Muscle of back (tissue), 13 donors: ENCODE measurements around the gene ATMIN. TPM values are rescaled to one million over a fixed set of nuclear protein-coding genes. Genes with fewer than 3 reads are reported as not detected.

ENCODE experiments used
- DNase-seq, 3 donors: peaks; one replicate each; pipeline versions ENCODE4 v3.0.0 to v3.0.0-alpha.2; 2013
- long read RNA-seq, 9 donors: transcript quantifications; one replicate each; lab custom pipeline, GENCODE V29; 2026
- polyA plus RNA-seq, 10 donors: library from polyadenylated mRNA; unstranded; fragments of 120-200 nt; gene quantifications; one replicate each; pipeline ENCODE4 v1.2.1, GENCODE V29; 2013; ENCODE audit not compliant: insufficient read length in 10 of 10

Gene ATMIN, protein sequence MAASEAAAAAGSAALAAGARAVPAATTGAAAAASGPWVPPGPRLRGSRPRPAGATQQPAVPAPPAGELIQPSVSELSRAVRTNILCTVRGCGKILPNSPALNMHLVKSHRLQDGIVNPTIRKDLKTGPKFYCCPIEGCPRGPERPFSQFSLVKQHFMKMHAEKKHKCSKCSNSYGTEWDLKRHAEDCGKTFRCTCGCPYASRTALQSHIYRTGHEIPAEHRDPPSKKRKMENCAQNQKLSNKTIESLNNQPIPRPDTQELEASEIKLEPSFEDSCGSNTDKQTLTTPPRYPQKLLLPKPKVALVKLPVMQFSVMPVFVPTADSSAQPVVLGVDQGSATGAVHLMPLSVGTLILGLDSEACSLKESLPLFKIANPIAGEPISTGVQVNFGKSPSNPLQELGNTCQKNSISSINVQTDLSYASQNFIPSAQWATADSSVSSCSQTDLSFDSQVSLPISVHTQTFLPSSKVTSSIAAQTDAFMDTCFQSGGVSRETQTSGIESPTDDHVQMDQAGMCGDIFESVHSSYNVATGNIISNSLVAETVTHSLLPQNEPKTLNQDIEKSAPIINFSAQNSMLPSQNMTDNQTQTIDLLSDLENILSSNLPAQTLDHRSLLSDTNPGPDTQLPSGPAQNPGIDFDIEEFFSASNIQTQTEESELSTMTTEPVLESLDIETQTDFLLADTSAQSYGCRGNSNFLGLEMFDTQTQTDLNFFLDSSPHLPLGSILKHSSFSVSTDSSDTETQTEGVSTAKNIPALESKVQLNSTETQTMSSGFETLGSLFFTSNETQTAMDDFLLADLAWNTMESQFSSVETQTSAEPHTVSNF
- 10 to 100 TPM; 26.7 to 38.0 (median 31.4) TPM for polyA plus RNA-seq
- long read RNA-seq, donor 1, full-length matches to known transcripts: 6 of 6 reads
- long read RNA-seq, donor 1, partial matches to known transcripts: 0 of 6 reads
- long read RNA-seq, donor 1, other reads (novel, unspliced or antisense): 0 of 6 reads
- long read RNA-seq, donor 2, full-length matches to known transcripts: 8 of 8 reads
- long read RNA-seq, donor 2, partial matches to known transcripts: 0 of 8 reads
- long read RNA-seq, donor 2, other reads (novel, unspliced or antisense): 0 of 8 reads
- long read RNA-seq, donor 3: 0 reads
- long read RNA-seq, donor 4, full-length matches to known transcripts: 13 of 13 reads
- long read RNA-seq, donor 4, partial matches to known transcripts: 0 of 13 reads
- long read RNA-seq, donor 4, other reads (novel, unspliced or antisense): 0 of 13 reads
- long read RNA-seq, donor 5, full-length matches to known transcripts: 14 of 14 reads
- long read RNA-seq, donor 5, partial matches to known transcripts: 0 of 14 reads
- long read RNA-seq, donor 5, other reads (novel, unspliced or antisense): 0 of 14 reads
- long read RNA-seq, donor 6, full-length matches to known transcripts: 13 of 13 reads
- long read RNA-seq, donor 6, partial matches to known transcripts: 0 of 13 reads
- long read RNA-seq, donor 6, other reads (novel, unspliced or antisense): 0 of 13 reads
- long read RNA-seq, donor 7, full-length matches to known transcripts: 16 of 16 reads
- long read RNA-seq, donor 7, partial matches to known transcripts: 0 of 16 reads
- long read RNA-seq, donor 7, other reads (novel, unspliced or antisense): 0 of 16 reads
- long read RNA-seq, donor 8, full-length matches to known transcripts: 9 of 9 reads
- long read RNA-seq, donor 8, partial matches to known transcripts: 0 of 9 reads
- long read RNA-seq, donor 8, other reads (novel, unspliced or antisense): 0 of 9 reads
- long read RNA-seq, donor 9, full-length matches to known transcripts: 1 of 1 reads
- long read RNA-seq, donor 9, partial matches to known transcripts: 0 of 1 reads
- long read RNA-seq, donor 9, other reads (novel, unspliced or antisense): 0 of 1 reads

DNA sequence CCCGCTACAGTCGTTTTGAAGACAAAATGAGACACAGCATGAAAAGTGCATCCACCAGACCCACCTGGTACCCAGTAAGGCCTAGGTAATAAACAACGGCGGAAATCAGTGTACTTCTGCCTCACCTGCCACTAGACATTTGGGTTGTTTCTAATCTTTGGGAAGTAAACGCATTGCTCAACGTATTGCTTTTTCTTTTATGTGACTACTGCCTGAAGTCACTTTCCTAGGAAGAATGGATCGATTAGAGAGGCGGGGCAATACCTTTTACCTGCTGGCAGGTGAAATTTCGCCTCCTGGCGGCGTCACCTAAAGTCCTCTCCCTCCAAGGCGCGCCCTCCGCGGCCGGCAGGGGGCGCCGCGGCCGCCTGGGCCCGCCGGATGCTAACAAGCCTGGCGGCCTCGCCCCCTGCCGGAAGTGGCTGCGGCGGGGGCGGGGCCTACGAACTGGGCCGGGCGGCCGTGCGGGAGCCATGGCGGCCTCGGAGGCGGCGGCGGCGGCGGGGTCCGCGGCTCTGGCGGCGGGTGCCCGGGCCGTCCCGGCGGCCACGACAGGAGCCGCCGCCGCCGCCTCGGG is at the start of gene ATMIN:
Gene ATMIN, plus strand, starts transcription at position 445 of the 577 bp plus-strand sequence. Its CDS starts 29 bp downstream, at position 474.
- peak; percentile 87 to 93 (median 92) for DNase-seq

DNA sequence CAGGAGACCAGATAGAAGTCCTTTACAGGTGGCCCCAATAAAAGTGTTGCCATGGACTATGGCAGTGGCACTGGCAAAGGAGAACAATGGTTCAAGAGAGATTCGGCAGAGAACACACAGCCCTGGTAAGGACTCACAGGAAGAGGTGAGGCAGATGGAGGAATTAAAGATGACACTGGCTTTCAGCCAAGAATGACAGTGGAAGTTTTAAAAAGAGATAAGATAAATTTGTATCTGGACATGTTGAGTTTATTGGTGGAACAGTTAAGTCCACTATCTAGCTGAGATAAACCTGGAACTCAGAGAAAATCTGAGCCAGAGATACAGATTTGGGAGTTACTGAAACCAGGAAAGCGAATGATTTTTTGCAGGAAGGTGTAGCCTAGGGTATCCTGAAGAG is 49.1 kb upstream of the ATMIN start:
- DNase-seq: no peak

DNA sequence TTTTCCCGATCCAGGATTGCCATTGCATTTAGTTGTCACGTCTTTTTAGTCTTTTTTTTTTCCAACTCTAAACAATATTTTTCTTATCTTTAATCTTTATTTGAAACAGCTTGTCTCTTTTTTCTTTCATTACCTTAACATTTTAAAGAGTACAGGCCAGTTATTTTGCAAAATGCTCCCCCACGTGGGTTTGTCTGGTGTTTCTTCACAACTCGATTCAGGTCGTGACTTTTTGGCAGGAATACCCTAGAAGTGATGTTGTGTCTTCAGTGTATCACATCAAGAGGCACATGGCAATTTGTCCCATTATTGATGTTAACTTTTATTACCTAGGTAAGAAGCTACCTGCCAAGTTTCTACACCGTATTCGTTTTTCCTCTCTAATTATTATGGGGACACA is 46.9 kb upstream of the ATMIN start:
- DNase-seq: no peak

DNA sequence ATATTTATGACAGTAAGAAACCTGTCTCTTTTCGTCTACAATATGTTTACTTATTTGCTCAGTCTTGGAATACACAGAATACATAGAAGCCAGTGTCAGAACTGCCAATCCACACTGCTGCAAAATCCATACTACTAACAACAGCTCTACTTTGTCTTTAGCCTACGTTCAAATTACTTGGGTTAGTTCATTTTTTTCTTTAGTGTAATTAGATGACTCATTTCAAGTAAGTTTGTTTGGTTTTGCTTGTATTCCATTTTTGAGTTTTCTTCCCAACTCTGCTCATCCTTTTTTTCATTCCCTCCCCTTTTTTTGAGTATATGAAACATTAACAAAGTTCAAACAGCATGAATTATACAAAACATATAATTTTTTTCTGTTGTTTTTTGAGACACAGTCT is 45.8 kb upstream of the ATMIN start:
- no peak for DNase-seq

DNA sequence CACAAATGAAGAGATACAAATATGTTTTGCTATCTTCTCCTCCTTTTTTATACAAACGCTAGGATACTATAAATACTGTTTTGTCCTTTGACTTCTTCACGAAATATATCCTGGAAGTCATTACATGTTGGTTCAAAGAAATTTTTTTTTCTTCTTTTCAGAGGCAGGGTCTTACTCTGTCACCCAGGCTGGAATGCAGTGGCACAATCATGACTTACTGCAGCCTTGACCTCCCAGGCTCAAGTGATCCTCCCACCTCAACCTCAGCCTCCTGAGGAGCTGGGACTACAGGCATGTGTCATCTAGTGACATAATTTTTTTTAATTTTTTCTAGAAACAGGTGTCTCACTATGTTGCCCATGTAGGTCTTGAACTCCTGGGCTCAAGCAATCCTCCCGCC is 45.1 kb upstream of the ATMIN start:
- DNase-seq: no peak

DNA sequence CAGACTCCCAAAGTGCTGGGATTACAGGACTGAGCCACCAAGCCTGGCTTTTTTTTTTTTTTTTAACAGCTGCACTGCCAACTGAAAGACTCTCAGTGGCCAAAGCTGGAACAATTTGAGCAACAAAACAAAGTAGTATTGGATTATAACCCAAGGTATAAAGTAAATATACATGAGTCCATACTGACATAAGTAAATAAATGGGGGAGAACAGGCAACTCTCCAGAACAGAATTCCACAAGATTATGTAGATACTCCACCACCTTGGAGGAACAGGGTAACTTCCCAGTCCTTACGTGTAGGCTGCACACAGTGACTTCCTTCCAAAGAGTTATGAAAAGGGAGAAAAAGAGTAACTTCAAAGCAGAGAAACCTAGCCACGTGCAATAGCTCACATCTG is 44.7 kb upstream of the ATMIN start:
- no peak for DNase-seq

DNA sequence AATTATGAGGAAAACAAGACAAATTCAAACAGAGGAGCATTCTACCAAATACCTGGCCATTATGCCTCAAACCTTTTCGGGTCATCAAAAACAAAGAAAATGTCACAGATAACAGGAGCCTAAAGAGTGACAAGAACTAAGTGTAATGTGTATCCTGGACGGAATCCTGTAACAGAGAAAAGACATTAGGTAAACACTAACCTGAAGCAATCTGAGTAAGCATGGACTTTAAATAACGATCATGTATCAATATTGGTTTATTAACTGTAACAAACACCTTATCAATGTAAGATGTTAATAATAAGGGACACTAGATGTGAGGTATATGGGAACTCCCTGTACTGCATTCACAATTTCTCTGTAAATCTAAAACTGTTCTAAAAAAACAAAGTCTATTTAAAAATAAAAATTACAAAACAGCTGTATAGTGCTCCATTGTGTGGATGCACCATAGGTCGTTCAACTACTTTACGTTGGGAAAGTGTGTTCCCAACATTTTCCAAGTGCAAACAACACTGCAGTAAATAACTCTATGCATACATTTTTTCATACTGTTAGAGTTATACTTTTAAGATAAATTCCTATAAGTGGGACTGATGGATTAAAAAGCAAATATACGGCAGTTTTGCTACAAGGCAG is 43.7 kb upstream of the ATMIN start:
- no peak for DNase-seq

DNA sequence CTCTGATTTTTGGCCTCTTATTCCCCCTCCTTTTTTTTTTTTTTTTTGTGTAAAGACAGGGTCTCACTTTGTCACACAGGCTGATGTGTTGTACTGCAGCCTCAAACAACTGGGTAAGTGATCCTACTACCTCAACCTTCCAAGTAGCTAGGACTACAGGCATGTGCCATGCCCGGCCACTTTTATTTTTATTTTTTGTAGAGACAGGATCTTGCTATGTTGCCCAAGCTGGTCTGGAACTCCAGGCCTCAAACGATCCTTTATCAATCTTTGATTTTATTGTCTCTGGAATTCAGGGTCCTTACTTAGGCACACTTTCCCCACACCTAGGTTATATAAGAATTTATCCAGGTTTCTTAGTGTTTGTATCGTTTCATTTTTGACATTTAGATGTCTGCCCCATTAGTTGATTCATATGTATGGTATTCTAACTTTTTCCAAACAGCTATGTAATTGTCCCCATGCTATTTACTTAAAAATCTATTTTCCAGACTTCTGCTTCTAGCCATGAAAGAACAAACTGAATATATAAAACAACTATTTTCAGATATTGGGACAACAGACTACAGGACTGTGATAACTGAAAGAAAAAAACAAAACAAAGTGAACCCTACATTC is 42.9 kb upstream of the ATMIN start:
- no peak for DNase-seq

DNA sequence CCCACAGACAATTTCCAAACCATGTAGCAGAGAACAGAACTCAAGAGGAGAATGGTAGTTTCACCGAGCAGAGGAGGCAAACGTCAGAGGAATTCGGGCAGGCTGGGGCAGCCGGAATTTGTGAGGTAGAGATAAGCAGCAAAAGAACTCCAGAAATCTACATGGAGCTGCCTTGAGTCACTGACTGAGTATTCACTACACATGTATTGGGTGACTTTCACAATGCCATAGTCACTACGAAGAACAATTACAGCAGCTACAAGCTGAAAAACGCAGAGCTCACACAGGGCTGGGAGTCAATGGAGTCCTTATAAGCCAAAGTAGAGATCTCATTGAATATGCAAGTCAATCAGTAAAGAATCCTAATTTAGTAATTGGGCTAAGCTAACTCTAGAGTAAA is 42.3 kb upstream of the ATMIN start:
- DNase-seq: peak in 1 of 3 donors; percentile 59

DNA sequence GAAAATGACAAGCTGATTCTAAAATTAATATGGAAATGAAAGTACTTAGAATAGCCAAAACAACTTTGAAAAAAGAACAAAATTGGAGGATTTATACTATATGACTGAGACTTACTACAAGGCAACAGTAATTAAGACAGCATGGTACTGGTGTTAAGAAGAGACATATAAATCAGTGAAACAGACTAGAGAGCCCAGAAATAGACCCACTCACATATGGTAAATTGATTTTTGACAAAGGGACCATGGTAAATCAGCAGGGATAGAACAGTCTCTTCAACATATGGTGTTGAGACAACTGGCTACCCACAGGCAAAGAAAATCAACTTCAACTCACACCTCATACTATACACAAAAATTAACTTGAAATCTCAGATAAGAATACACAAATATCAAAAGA is 41.8 kb upstream of the ATMIN start:
- no peak for DNase-seq

DNA sequence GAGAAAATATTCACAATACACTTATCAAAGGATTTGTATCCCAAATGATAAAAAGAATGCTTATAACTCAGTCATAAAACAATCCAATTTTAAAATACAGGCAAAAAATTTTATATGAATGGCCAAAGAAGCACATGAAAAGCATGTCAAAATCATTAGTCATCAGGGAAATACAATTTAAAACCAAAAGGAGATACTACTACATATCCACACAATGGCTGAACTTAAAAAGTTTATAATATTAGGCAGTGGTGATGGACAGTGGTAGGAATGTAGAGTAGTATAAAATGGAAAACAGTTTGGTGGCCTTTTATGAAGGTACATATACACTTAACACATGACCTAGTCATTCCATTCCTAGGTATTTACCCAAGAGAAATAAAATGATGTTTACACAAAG is 41.2 kb upstream of the ATMIN start:
- DNase-seq: no peak

DNA sequence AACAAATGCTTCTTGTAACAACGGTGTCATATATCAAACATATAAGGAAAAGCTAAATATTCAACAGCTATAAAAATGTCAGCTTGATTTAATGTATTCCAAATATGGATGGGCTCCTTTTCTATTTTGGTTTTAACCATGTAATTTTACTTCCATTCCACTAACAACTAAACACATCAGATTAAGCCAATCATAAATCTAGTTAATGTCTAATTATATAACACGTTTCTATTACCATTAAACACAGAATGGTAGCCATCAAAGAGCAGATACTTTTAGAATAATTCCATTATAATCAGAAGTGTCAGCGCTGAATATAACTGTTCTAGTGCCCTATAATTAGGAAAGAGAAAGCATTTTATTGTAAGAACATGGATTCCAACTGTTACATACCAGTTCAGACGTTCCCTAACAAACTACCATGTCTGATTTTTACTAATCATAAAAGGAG is 38.9 kb upstream of the ATMIN start:
- no peak for DNase-seq

DNA sequence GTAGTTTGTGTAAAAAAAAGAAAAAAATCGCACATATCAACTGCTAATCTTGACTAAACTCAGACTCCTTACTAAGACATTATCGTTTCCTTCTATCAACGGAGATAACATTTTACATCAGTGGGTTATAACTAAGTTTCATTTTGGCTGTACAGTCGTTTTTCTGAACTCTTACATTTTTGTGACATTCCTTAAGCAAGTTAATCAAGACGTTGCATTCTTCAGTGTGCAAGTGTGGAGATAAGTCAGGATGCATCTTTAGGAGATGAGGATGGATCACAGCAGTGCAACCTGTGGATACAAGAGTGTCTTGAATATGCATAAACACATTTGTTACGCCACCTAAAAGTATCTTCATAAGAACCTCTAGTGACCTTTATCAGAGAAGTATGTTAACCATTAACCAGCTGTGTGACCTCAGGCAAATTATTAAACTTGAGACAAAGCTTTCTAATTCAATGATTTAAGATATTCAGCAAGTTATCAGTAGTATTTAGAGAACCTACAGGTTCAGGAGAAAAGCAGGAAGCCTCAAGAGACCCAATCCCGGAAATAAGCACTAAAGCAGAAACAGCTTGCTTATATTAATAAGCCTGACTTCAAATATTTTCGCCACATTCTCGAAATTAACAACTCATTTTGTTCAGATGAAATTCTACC is 38.4 kb upstream of the ATMIN start:
- peak in 1 of 3 donors; percentile 15 for DNase-seq

DNA sequence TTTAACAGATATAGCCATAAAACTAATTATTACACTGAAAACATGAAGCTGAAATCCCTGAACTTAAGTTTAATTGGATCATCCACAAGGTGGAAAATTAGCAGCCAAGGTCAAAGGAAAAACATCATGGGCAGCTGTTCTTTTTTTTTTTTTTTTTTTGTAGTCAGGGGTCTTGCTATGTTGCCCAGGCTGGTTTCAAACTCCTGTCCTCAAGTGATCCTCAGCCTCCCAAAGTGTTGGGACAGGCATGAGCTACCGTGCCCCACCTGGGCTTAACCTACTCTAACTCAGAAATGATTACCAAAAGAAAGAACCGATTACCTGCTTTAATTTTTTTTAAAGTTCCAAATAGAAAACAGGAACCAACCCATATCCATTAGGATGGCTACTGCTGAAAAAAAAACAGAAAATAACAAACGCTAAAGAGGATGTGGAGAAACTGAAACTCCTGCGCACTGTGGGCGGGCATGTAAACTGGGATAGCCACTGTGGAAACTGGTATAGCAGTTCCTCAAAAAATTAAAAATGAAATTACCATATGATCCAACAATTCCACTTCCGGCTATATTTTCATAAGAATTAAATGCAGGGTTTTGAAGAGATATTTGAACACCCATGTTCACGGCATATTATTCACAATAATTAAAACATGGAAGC is 37.5 kb upstream of the ATMIN start:
- no peak for DNase-seq

DNA sequence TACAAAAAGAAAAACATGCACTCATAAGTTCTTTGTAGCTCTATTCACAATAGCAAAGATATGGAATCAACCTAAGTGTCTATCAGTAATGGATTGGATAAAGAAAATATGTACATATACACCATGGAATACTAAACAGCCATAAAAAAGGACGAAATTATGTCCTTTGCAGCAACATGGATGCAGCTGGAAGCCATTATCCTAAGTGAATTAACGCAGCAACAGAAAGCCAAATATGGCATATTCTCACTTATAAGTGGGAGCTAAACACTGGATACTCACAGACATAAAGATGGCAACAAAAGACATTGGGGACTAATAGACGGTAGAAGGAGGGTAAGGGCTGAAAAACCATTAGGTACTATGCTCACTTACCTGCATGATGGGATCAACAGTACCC is 34.8 kb upstream of the ATMIN start:
- no peak for DNase-seq

DNA sequence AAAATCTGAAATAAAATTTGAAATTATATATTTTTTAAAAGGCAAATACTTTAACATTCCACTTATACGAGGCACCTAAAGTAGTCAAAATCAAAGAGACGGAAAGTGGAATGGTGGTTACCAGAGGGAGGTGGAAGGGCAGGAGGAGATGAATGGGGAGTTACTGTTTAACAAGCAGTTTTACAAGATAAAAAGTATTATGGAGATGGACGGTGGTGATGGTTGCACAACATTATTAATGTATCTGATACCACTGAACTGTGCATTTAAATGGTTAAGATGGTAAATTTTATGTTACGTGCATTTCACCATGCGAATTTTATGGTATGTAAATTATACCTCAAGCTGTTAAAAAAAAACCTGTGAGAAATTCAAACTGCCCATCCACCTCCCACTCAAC is 34.3 kb upstream of the ATMIN start:
- DNase-seq: no peak

DNA sequence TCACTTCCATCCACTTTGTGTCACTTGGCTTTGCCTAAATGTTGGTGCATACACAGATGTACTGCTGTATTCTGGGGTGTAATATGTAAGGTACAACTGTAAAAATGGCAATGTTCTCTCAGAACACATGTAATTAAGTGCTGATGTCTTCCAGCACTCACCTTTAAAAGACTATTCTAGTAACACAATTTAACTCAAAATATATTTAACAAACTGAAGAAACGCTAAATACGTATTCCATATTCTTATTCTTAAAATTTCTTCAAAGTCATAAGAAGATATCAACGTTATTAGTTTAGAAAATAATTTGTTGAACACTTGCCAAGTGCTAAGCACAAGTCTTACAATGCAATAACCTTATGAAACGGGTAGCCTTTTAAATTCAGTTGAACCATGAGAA is 32.6 kb upstream of the ATMIN start:
- no peak for DNase-seq
